ENCODE data around the gene TTI1. TPM values are rescaled to one million over a fixed set of nuclear protein-coding genes. Genes with fewer than 3 reads are reported as not detected.

Gene TTI1
- total and polyA plus RNA-seq, 2 donors (not counting 1 experiment from before 2014, with no cell fraction given), result 13.9 to 33.9 TPM

DNA sequence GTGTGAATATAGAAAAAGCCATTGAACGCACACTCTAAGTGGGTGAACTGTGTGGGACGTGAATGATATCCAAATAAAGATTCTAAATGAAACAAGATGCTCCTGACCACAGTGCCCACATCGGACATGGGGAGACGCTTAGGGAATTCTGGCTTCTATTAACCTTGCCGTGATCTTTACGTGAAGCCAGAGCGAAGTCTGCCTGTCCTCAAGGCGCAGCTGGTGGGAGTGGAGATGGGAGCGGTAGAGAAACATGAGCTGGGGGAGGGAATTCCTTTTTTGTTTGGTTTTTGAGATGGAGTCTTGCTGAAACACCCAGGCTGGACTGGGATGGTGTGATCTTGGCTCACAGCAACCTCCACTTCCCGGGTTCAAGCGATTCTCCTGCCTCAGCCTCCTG, 84.3 kb downstream of the TTI1 start:
- Mint-ChIP-seq H3K27ac (no peak overlapping the region), H3K4me3 (no peak overlapping the region), H3K27me3 (peaks cover 21% of the 10 kb centered on the region), H3K9me3 (ENCODE audit: insufficient read depth) (no peaks in the 10 kb centered on the region), H3K4me1 (no peaks in the 10 kb centered on the region)
- H3K4me3 ChIP-seq (ENCODE audit: control extremely low read depth in 1 of 5, extremely low read depth in 1 of 5, insufficient read depth in 1 of 5, low read depth in 2 of 5, low read length in 4 of 5), result no peak overlapping the region
- no peak overlapping the region for H3K4me2 ChIP-seq (replicated peaks; ENCODE audit: low read depth, low read length, poor library complexity, severe bottlenecking)
- H4K20me1 ChIP-seq (ENCODE audit: control insufficient read depth, insufficient read depth, low read length, poor library complexity, severe bottlenecking), result no peaks in the 10 kb centered on the region
- peaks cover 0 to 12% (median 2%) of the 10 kb centered on the region in 3 donors for H3K9me3 ChIP-seq (ENCODE audit: control extremely low read depth in 1 of 3, control insufficient read depth in 2 of 3, insufficient read depth in 1 of 3, low read length in 2 of 3)
- no peaks in the 10 kb centered on the region for H3K79me2 ChIP-seq (ENCODE audit: control insufficient read depth, insufficient read depth, low read length)
- ChIA-PET POLR2A (no interaction called here), CTCF (no interaction called here)
- TF ChIP-seq CTCF (IDR thresholded peaks at IDR 0.05) (no peak), EZH2 (IDR thresholded peaks at IDR 0.05; ENCODE audit: borderline replicate concordance, insufficient read depth, low read depth, low read length, poor library complexity, severe bottlenecking) (no peak)
- no peaks in the 10 kb centered on the region for H3K4me1 ChIP-seq (ENCODE audit: control insufficient read depth in 2 of 2, insufficient read depth in 2 of 2, low read length in 2 of 2)
- intact Hi-C loops (cut with micrococcal nuclease), result no loop called here
- no peak overlapping the region for H3K9ac ChIP-seq (ENCODE audit: low read length)
- no peak for ATAC-seq (ENCODE audit: low read depth)
- H3K36me3 ChIP-seq (replicated peaks in 1 of 2; ENCODE audit: control extremely low read depth in 1 of 2, control insufficient read depth in 1 of 2, extremely low read depth in 1 of 2, insufficient read depth in 2 of 2, low read length in 1 of 2), result no peaks in the 10 kb centered on the region
- peaks cover 0 to 7% (median 0%) of the 10 kb centered on the region in 4 experiments for H3K27me3 ChIP-seq (replicated peaks in 1 of 4; ENCODE audit: control extremely low read depth in 1 of 4, control insufficient read depth in 3 of 4, insufficient read depth in 4 of 4, low read length in 3 of 4)
- DNase-seq, result no peak
- no peak overlapping the region for H3K27ac ChIP-seq (ENCODE audit: low read length in 2 of 2)
- 93% methylated on average over 8 of the region's 11 CpGs for WGBS (ENCODE audit: insufficient coverage)
- H2AFZ ChIP-seq (ENCODE audit: insufficient read depth, low read depth, low read length, poor library complexity, severe bottlenecking), result no peak overlapping the region

- no peak overlapping the region for H3K4me3 ChIP-seq (ENCODE audit: control extremely low read depth in 1 of 5, extremely low read depth in 1 of 5, insufficient read depth in 1 of 5, low read depth in 2 of 5, low read length in 4 of 5)
- H3K27ac ChIP-seq (ENCODE audit: low read length in 2 of 2), result no peak overlapping the region
- H3K4me2 ChIP-seq (replicated peaks; ENCODE audit: low read depth, low read length, poor library complexity, severe bottlenecking), result no peak overlapping the region
- POLR2A ChIA-PET, result no interaction called here
- Mint-ChIP-seq H3K4me3 (no peak overlapping the region), H3K9me3 (ENCODE audit: insufficient read depth) (no peaks in the 10 kb centered on the region), H3K27ac (no peak overlapping the region), H3K4me1 (no peaks in the 10 kb centered on the region), H3K27me3 (peaks cover 21% of the 10 kb centered on the region)
- no peaks in the 10 kb centered on the region for H4K20me1 ChIP-seq (ENCODE audit: control insufficient read depth, insufficient read depth, low read length, poor library complexity, severe bottlenecking)
- no peak overlapping the region for H2AFZ ChIP-seq (ENCODE audit: insufficient read depth, low read depth, low read length, poor library complexity, severe bottlenecking)
- ATAC-seq (ENCODE audit: low read depth), result no peak
- no peaks in the 10 kb centered on the region for H3K79me2 ChIP-seq (ENCODE audit: control insufficient read depth, insufficient read depth, low read length)
- peaks cover 0 to 7% (median 0%) of the 10 kb centered on the region in 4 experiments for H3K27me3 ChIP-seq (replicated peaks in 1 of 4; ENCODE audit: control extremely low read depth in 1 of 4, control insufficient read depth in 3 of 4, insufficient read depth in 4 of 4, low read length in 3 of 4)
- H3K9ac ChIP-seq (ENCODE audit: low read length), result no peak overlapping the region
- CTCF ChIA-PET, result no interaction called here
- H3K4me1 ChIP-seq (ENCODE audit: control insufficient read depth in 2 of 2, insufficient read depth in 2 of 2, low read length in 2 of 2), result no peaks in the 10 kb centered on the region
- intact Hi-C loops (cut with micrococcal nuclease), result no loop called here
- no peak for DNase-seq
- peaks cover 0 to 12% (median 2%) of the 10 kb centered on the region in 3 donors for H3K9me3 ChIP-seq (ENCODE audit: control extremely low read depth in 1 of 3, control insufficient read depth in 2 of 3, insufficient read depth in 1 of 3, low read length in 2 of 3)
- WGBS (ENCODE audit: insufficient coverage), result 100% methylated on average over 2 of the region's 6 CpGs
- no peak for TF ChIP-seq CTCF (IDR thresholded peaks at IDR 0.05)
- no peak for TF ChIP-seq EZH2 (IDR thresholded peaks at IDR 0.05; ENCODE audit: borderline replicate concordance, insufficient read depth, low read depth, low read length, poor library complexity, severe bottlenecking)
- H3K36me3 ChIP-seq (replicated peaks in 1 of 2; ENCODE audit: control extremely low read depth in 1 of 2, control insufficient read depth in 1 of 2, extremely low read depth in 1 of 2, insufficient read depth in 2 of 2, low read length in 1 of 2), result no peaks in the 10 kb centered on the region
Measured at GRCh38 chr20:37947943-37948342, 85.3 kb downstream of the TTI1 start.

Data from B cell (primary cell).